Endothelial cell of umbilical vein (primary cell): ENCODE data around the gene PATE3. TPM values are rescaled to one million over a fixed set of nuclear protein-coding genes. Genes with fewer than 3 reads are reported as not detected.
A peak's percentile ranks its signal among the peaks of the same experiment; 100 is the strongest.

Source experiments
- BruUV-seq: library from RNA; stranded (reverse); fragments of 400-500 nt; replicated peaks from 2 replicates; lab custom pipeline; 2021; lab: Mats Ljungman, UMichigan
- CTCF ChIA-PET: fragments of 300-600, 350-600 bp; sonication (Branson Sonifier 250); formaldehyde crosslinking; loops from one replicate; lab custom pipeline; 2021; ENCODE audit warnings: antibody characterized with exemption, inconsistent platforms; lab: Charles Lee
- POLR2A ChIA-PET: fragments of 300-600, 350-600 bp; sonication (Branson Sonifier 250); formaldehyde crosslinking; loops from one replicate; lab custom pipeline; 2021; ENCODE audit warnings: antibody characterized with exemption, inconsistent platforms; lab: Charles Lee
- DNase-seq: peaks from one replicate; pipeline ENCODE4 v3.0.0-alpha.2; 2011; ENCODE audit warnings: low read depth, low spot score
- FAIRE-seq: peaks from 2 replicates; lab custom pipeline; 2011; peaks lifted over from hg19 to GRCh38; lab: Jason Lieb, UNC
- H2AFZ ChIP-seq: 2 replicates; pipeline ENCODE4 v1.6.0; 2012; ENCODE audit warnings: low read depth, low read length, control low read depth, inconsistent platforms
- H3K27ac ChIP-seq: 2 replicates; pipeline ENCODE4 v1.5.1; 2011; ENCODE audit warnings: low read depth, mild to moderate bottlenecking, control low read depth, low read length, moderate library complexity; ENCODE audit not compliant: insufficient read depth
- H3K27me3 ChIP-seq, 2 experiments: 2 replicates each; pipeline versions ENCODE4 v1.6.0 to v1.6.1; 2011; ENCODE audit warnings: low read length in 2 of 2, mixed read lengths in 1 of 2; ENCODE audit not compliant: control insufficient read depth in 2 of 2, insufficient read depth in 2 of 2
- H3K36me3 ChIP-seq, 2 experiments: 2 replicates in 1 of 2; 3 replicates in 1 of 2; pipeline ENCODE4 v1.5.1; 2011; ENCODE audit warnings: low read length in 2 of 2, mild to moderate bottlenecking in 1 of 2, moderate library complexity in 1 of 2; ENCODE audit not compliant: control insufficient read depth in 2 of 2, insufficient read depth in 2 of 2; ENCODE audit errors: extremely low read depth in 1 of 2
- H3K4me1 ChIP-seq: 3 replicates; pipeline ENCODE4 v1.5.1; 2011; ENCODE audit warnings: mild to moderate bottlenecking, low read length; ENCODE audit not compliant: control insufficient read depth, insufficient read depth; ENCODE audit errors: extremely low read depth
- H3K4me2 ChIP-seq: 2 replicates; pipeline ENCODE4 v1.6.1; 2011; ENCODE audit warnings: low read length, control low read depth, mixed read lengths; ENCODE audit not compliant: insufficient read depth
- H3K4me3 ChIP-seq, 3 experiments: fragments of 200-600 bp in 1 of 3; sonication (generic), shearing (Covaris generic) in 1 of 3; replicated peaks in 1 of 3; 2 replicates each; pipeline ENCODE4 v1.5.1; 2011 to 2016; ENCODE audit warnings: control low read depth in 3 of 3, low read length in 3 of 3, mild to moderate bottlenecking in 2 of 3, inconsistent platforms in 1 of 3, low read depth in 1 of 3, moderate library complexity in 1 of 3; ENCODE audit not compliant: insufficient read depth in 1 of 3
- H3K79me2 ChIP-seq: 2 replicates; pipeline ENCODE4 v1.6.0; 2012; ENCODE audit warnings: low read length, inconsistent platforms; ENCODE audit not compliant: control insufficient read depth, insufficient read depth
- H3K9ac ChIP-seq: replicated peaks from 2 replicates; pipeline ENCODE3; 2011; ENCODE audit warnings: low read length, control low read depth; ENCODE audit not compliant: insufficient read depth; ENCODE audit errors: extremely low read depth
- H3K9me1 ChIP-seq: replicated peaks from 3 replicates; pipeline ENCODE4 v1.6.0; 2011; ENCODE audit warnings: mild to moderate bottlenecking, low read length; ENCODE audit not compliant: control insufficient read depth, insufficient read depth; ENCODE audit errors: extremely low read depth
- H3K9me3 ChIP-seq: replicated peaks from 2 replicates; pipeline ENCODE4 v1.5.1; 2012; ENCODE audit warnings: low read length, inconsistent platforms; ENCODE audit not compliant: control insufficient read depth, insufficient read depth
- H4K20me1 ChIP-seq: replicated peaks from 2 replicates; pipeline ENCODE3; 2011; ENCODE audit warnings: mild to moderate bottlenecking, low read length; ENCODE audit not compliant: control insufficient read depth, insufficient read depth; ENCODE audit errors: extremely low read depth
- EZH2 ChIP-seq: IDR thresholded peaks from 2 replicates; pipeline ENCODE4 v1.6.1; 2012; ENCODE audit warnings: borderline replicate concordance, low read depth, mild to moderate bottlenecking, moderate library complexity, low read length, inconsistent platforms; ENCODE audit not compliant: severe bottlenecking
- FOS ChIP-seq: IDR thresholded peaks from 2 replicates; pipeline ENCODE4 v1.6.1; 2011; ENCODE audit warnings: mild to moderate bottlenecking, low read length, moderate library complexity, borderline replicate concordance; ENCODE audit not compliant: insufficient read depth
- GATA2 ChIP-seq: IDR thresholded peaks from 2 replicates; pipeline ENCODE4 v1.7.0; 2011; ENCODE audit warnings: low read depth, mild to moderate bottlenecking, moderate library complexity, mixed read lengths, low read length; ENCODE audit not compliant: insufficient read length, insufficient read depth
- MYC ChIP-seq: IDR thresholded peaks from one replicate; pipeline ENCODE4 v1.6.1; 2011; ENCODE audit warnings: mild to moderate bottlenecking, low read depth, low read length
- POLR2A ChIP-seq: IDR thresholded peaks from 2 replicates; pipeline ENCODE4 v1.6.1; 2012; ENCODE audit warnings: low read depth, mild to moderate bottlenecking, control low read depth, low read length
- POLR2AphosphoS5 ChIP-seq: IDR thresholded peaks from 2 replicates; pipeline ENCODE4 v1.6.1; 2012; ENCODE audit warnings: low read depth, mild to moderate bottlenecking, control low read depth, low read length, moderate library complexity; ENCODE audit not compliant: insufficient read depth
- dilution Hi-C: fragments of 300-500 bp; cut with MboI; formaldehyde crosslinking; loops from one replicate; pipeline ENCODE4 v1.15.0; 2019; ENCODE audit warnings: low sequenced_read_pairs; ENCODE audit not compliant: extremely low pct_ligation_motif_present
- intact Hi-C: fragments of 100-400 bp; cut with micrococcal nuclease; formaldehyde crosslinking; loops from one replicate; pipeline ENCODE4 v1.10.0; 2022
- polyA plus RNA-seq, 4 experiments: library from polyadenylated mRNA; depleted of rRNA in 3 of 4; stranded (reverse) in 3 of 4; unstranded in 1 of 4; fragments of >200 nt; gene quantifications; 2 replicates each; pipeline versions ENCODE4 v1.2.1 to v1.2.3, GENCODE V29; 2011 to 2012; ENCODE audit warnings: missing spikeins in 1 of 4
- total RNA-seq: library from RNA; stranded (reverse); gene quantifications from 2 replicates; pipeline ENCODE4 v1.2.3, GENCODE V29; 2021
- TF ChIP-seq, protein P1 (sequence below): IDR thresholded peaks from 2 replicates; pipeline ENCODE4 v1.6.1; 2011; ENCODE audit not compliant: insufficient read depth, insufficient read length
- TF ChIP-seq, protein P2 (sequence below), 2 donors: IDR thresholded peaks; 1 replicate in 1 of 2; 2 replicates in 1 of 2; pipeline ENCODE4 v1.5.1; 2011; ENCODE audit warnings: low read length in 2 of 2, mild to moderate bottlenecking in 2 of 2, moderate library complexity in 2 of 2, control low read depth in 1 of 2, inconsistent platforms in 1 of 2, low read depth in 1 of 2; ENCODE audit not compliant: insufficient read depth in 1 of 2; ENCODE audit errors: extremely low read depth in 1 of 2

Gene PATE3
- total and polyA plus RNA-seq, 2 donors (not counting 3 experiments of a cell fraction or from before 2014, with no cell fraction given) = not detected

DNA sequence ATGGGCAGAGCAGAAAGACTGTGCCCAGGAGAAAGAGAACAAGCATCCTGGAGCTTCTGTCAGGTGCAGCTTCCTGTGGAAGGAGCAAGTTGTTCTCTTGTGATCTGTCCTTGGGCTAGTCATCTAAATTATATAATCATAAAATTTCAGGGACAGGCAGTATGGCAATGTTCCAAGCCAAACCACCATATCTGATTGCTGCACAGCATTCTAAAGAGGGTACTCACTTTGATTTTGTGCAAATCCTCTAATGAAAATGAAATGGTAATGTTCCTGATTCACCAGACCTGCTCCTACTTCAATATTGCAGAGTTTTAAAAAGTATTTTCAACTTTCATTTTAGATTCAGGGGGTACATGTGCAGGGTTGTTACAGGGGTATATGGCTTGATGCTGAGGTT is 9.2 kb upstream of the PATE3 start, which contains the start of gene PATE2:
TSS of gene PATE2 (minus strand) at position 101 of the 400 bp plus-strand sequence. CDS start at position 46, 55 bp downstream.
- Histone ChIP-seq H3K4me3 (no peak within 1 kb of the TSS), H3K9me3 (no peaks in the 10 kb centered on the region), H3K9ac (no peak within 1 kb of the TSS), H3K36me3 (no peaks in the 10 kb centered on the region), H4K20me1 (no peaks in the 10 kb centered on the region), H3K79me2 (no peaks in the 10 kb centered on the region), H3K27me3 (no peaks in the 10 kb centered on the region), H3K9me1 (no peaks in the 10 kb centered on the region), H3K4me1 (peaks cover 10% of the 10 kb centered on the region), H3K4me2 (peak within 1 kb of the TSS; percentile 6), H2AFZ (no peak within 1 kb of the TSS), H3K27ac (peak within 1 kb of the TSS; percentile 43)
- no peak for DNase-seq
- intact Hi-C loops (no loop called here), dilution Hi-C loops (no loop called here)
- ChIA-PET CTCF (no interaction called here), POLR2A (no interaction called here)
- TF ChIP-seq, protein P1, sequence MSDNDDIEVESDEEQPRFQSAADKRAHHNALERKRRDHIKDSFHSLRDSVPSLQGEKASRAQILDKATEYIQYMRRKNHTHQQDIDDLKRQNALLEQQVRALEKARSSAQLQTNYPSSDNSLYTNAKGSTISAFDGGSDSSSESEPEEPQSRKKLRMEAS = no peak
- peak; percentile 52 for TF ChIP-seq GATA2
- FAIRE-seq = no peak
- no TSS peak for BruUV-seq

- Histone ChIP-seq H3K9me3 (no peaks in the 10 kb centered on the region), H3K9me1 (no peaks in the 10 kb centered on the region), H3K27me3 (no peaks in the 10 kb centered on the region), H3K79me2 (no peaks in the 10 kb centered on the region), H2AFZ (no peak overlapping the region), H3K27ac (no peak overlapping the region), H3K4me2 (no peak overlapping the region), H4K20me1 (no peaks in the 10 kb centered on the region), H3K36me3 (no peaks in the 10 kb centered on the region), H3K9ac (no peak overlapping the region), H3K4me3 (no peak overlapping the region), H3K4me1 (no peaks in the 10 kb centered on the region)
- intact Hi-C loops (no loop called here), dilution Hi-C loops (no loop called here)
- POLR2A ChIA-PET = no interaction called here
- TF ChIP-seq, protein P2, sequence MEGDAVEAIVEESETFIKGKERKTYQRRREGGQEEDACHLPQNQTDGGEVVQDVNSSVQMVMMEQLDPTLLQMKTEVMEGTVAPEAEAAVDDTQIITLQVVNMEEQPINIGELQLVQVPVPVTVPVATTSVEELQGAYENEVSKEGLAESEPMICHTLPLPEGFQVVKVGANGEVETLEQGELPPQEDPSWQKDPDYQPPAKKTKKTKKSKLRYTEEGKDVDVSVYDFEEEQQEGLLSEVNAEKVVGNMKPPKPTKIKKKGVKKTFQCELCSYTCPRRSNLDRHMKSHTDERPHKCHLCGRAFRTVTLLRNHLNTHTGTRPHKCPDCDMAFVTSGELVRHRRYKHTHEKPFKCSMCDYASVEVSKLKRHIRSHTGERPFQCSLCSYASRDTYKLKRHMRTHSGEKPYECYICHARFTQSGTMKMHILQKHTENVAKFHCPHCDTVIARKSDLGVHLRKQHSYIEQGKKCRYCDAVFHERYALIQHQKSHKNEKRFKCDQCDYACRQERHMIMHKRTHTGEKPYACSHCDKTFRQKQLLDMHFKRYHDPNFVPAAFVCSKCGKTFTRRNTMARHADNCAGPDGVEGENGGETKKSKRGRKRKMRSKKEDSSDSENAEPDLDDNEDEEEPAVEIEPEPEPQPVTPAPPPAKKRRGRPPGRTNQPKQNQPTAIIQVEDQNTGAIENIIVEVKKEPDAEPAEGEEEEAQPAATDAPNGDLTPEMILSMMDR (IDR thresholded peaks at IDR 0.05; ENCODE audit: extremely low read depth in 1 of 2, insufficient read depth in 1 of 2, low read depth in 1 of 2, low read length in 2 of 2) = no peak
- TF ChIP-seq, protein P1 = no peak
- TF ChIP-seq FOS (no peak), GATA2 (no peak), MYC (no peak), EZH2 (no peak), POLR2A (no peak), POLR2AphosphoS5 (no peak)
- CTCF ChIA-PET = no interaction called here
- DNase-seq (no peak), FAIRE-seq (no peak)
- no TSS peak for BruUV-seq
Measured at GRCh38 chr11:125784678-125785077, 3.2 kb upstream of the PATE3 start.
